Panc1 (cell line): ENCODE results near the gene GALNT15. TPM values are rescaled to one million over a fixed set of nuclear protein-coding genes. Genes with fewer than 3 reads are reported as not detected.

Source experiments
- ATAC-seq: fragments of 200-7000 bp; cut with Tn5 transposase; 2 replicates; pipeline ENCODE4 v1.9.1; 2020; ENCODE audit warnings: mild to moderate bottlenecking, moderate library complexity
- BruUV-seq: library from RNA; stranded (reverse); fragments of 400-500 nt; replicated peaks from 2 replicates; lab custom pipeline; 2021; lab: Mats Ljungman, UMichigan
- CTCF ChIA-PET: fragments of 300-600 bp; sonication (Branson Sonifier 250); formaldehyde crosslinking; loops from one replicate; lab custom pipeline; 2022; ENCODE audit warnings: antibody characterized with exemption; lab: Charles Lee
- POLR2A ChIA-PET: fragments of 300-600 bp; sonication (Branson Sonifier 250); formaldehyde crosslinking; loops from one replicate; lab custom pipeline; 2022; ENCODE audit warnings: antibody characterized with exemption; lab: Charles Lee
- DNase-seq: peaks from one replicate; pipeline ENCODE4 v3.0.0-alpha.2; 2010; ENCODE audit warnings: low read depth, low spot score
- H3K27ac ChIP-seq: 2 replicates; pipeline ENCODE4 v1.5.1; 2011; ENCODE audit warnings: mild to moderate bottlenecking, low read length, inconsistent platforms
- H3K27me3 ChIP-seq: fragments of 200-500 bp; sonication (Bioruptor generic); 2 replicates; pipeline ENCODE4 v1.6.0; 2014; ENCODE audit warnings: low read length, inconsistent platforms; ENCODE audit not compliant: control insufficient read depth, insufficient read depth
- H3K36me3 ChIP-seq: fragments of 200-500 bp; sonication (Bioruptor generic); 2 replicates; pipeline ENCODE4 v1.5.1; 2014; ENCODE audit warnings: inconsistent platforms, mild to moderate bottlenecking, low read length, moderate library complexity; ENCODE audit not compliant: control insufficient read depth, insufficient read depth
- H3K4me1 ChIP-seq: 2 replicates; pipeline ENCODE4 v1.5.1; 2011; ENCODE audit warnings: inconsistent platforms, mild to moderate bottlenecking, low read length, moderate library complexity; ENCODE audit not compliant: control insufficient read depth, insufficient read depth
- H3K4me3 ChIP-seq, 2 experiments: 2 replicates each; pipeline ENCODE4 v1.5.1; 2011 to 2012; ENCODE audit warnings: low read depth in 2 of 2, low read length in 2 of 2, mild to moderate bottlenecking in 2 of 2, inconsistent platforms in 1 of 2, moderate library complexity in 1 of 2
- H3K9me3 ChIP-seq: fragments of 200-500 bp; sonication (Bioruptor generic); 2 replicates; pipeline ENCODE4 v1.5.1; 2014; ENCODE audit warnings: low read depth, mild to moderate bottlenecking, inconsistent platforms, low read length, moderate library complexity; ENCODE audit not compliant: control insufficient read depth, insufficient read depth
- POLR2AphosphoS5 ChIP-seq: IDR thresholded peaks from 2 replicates; pipeline ENCODE4 v1.6.1; 2012; ENCODE audit warnings: mild to moderate bottlenecking, low read depth, low read length, moderate library complexity
- SIN3A ChIP-seq: IDR thresholded peaks from 2 replicates; pipeline ENCODE4 v1.6.1; 2012; ENCODE audit warnings: low read depth, mild to moderate bottlenecking, low read length, moderate library complexity, borderline replicate concordance; ENCODE audit not compliant: insufficient read depth
- TCF7L2 ChIP-seq: IDR thresholded peaks from 2 replicates; pipeline ENCODE4 v1.6.1; 2011; ENCODE audit warnings: mild to moderate bottlenecking, low read depth, low read length, inconsistent platforms
- in situ Hi-C: cut with HindIII; loops from 2 replicates; pipeline ENCODE4 v1.10.0; 2016; ENCODE audit warnings: low sequenced_read_pairs, low pct_unique_long_range_greater_than_20kb
- intact Hi-C: fragments of 100-400 bp; cut with micrococcal nuclease; formaldehyde crosslinking; loops from one replicate; pipeline ENCODE4 v1.10.0; 2022; ENCODE audit not compliant: unreplicated experiment
- total RNA-seq: library from RNA; stranded (reverse); gene quantifications from one replicate; pipeline ENCODE4 v1.2.1, GENCODE V29; 2021; ENCODE audit not compliant: unreplicated experiment
- TF ChIP-seq, protein P1 (sequence below): fragments of 450-650 bp; IDR thresholded peaks from 2 replicates; pipeline ENCODE4 v1.5.1; 2017; ENCODE audit warnings: mild to moderate bottlenecking
- TF ChIP-seq, protein P2 (sequence below), 2 experiments: IDR thresholded peaks; 2 replicates each; pipeline ENCODE4 v1.6.1; 2011 to 2012; ENCODE audit warnings: low read depth in 2 of 2, control low read depth in 1 of 2, low read length in 1 of 2, mild to moderate bottlenecking in 1 of 2, moderate library complexity in 1 of 2; ENCODE audit not compliant: insufficient read depth in 1 of 2

GALNT15 gene
- total RNA-seq, 1 experiment from 2014 or later = 0.10 TPM

DNA sequence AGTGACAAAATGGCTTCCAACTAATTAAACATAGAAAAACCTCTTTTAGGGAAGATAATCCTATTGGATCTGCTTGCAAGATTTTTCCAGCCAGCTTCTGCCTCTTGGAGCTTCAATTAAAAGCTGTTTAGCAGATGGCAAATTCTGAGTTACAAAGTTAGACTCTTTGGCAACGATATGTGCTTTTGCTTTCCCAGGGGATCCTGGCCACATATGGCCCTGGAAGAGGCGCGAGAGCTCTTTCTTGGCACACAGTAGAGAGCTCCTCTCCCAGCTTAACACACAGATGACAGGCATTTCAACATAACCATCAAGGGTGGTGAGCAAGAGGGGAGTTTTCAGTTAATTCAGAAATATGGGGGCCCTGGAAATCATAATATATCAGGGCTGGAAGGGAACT lies 41.6 kb upstream of the GALNT15 start:
- no peaks in the 10 kb centered on the region for H3K36me3 ChIP-seq
- in situ Hi-C loops = no loop called here
- no peak overlapping the region for H3K27ac ChIP-seq
- ChIA-PET POLR2A (no interaction called here), CTCF (interaction anchor here (0.6 kb wide), 1 partner anchor 336 kb away, joined by 9 read pairs; no protein-coding TSS in a partner anchor)
- no peaks in the 10 kb centered on the region for H3K27me3 ChIP-seq
- DNase-seq (no peak), ATAC-seq (no peak)
- TF ChIP-seq, protein P1, sequence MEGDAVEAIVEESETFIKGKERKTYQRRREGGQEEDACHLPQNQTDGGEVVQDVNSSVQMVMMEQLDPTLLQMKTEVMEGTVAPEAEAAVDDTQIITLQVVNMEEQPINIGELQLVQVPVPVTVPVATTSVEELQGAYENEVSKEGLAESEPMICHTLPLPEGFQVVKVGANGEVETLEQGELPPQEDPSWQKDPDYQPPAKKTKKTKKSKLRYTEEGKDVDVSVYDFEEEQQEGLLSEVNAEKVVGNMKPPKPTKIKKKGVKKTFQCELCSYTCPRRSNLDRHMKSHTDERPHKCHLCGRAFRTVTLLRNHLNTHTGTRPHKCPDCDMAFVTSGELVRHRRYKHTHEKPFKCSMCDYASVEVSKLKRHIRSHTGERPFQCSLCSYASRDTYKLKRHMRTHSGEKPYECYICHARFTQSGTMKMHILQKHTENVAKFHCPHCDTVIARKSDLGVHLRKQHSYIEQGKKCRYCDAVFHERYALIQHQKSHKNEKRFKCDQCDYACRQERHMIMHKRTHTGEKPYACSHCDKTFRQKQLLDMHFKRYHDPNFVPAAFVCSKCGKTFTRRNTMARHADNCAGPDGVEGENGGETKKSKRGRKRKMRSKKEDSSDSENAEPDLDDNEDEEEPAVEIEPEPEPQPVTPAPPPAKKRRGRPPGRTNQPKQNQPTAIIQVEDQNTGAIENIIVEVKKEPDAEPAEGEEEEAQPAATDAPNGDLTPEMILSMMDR = no peak
- TF ChIP-seq TCF7L2 (no peak), SIN3A (no peak), POLR2AphosphoS5 (no peak)
- TF ChIP-seq, protein P2, sequence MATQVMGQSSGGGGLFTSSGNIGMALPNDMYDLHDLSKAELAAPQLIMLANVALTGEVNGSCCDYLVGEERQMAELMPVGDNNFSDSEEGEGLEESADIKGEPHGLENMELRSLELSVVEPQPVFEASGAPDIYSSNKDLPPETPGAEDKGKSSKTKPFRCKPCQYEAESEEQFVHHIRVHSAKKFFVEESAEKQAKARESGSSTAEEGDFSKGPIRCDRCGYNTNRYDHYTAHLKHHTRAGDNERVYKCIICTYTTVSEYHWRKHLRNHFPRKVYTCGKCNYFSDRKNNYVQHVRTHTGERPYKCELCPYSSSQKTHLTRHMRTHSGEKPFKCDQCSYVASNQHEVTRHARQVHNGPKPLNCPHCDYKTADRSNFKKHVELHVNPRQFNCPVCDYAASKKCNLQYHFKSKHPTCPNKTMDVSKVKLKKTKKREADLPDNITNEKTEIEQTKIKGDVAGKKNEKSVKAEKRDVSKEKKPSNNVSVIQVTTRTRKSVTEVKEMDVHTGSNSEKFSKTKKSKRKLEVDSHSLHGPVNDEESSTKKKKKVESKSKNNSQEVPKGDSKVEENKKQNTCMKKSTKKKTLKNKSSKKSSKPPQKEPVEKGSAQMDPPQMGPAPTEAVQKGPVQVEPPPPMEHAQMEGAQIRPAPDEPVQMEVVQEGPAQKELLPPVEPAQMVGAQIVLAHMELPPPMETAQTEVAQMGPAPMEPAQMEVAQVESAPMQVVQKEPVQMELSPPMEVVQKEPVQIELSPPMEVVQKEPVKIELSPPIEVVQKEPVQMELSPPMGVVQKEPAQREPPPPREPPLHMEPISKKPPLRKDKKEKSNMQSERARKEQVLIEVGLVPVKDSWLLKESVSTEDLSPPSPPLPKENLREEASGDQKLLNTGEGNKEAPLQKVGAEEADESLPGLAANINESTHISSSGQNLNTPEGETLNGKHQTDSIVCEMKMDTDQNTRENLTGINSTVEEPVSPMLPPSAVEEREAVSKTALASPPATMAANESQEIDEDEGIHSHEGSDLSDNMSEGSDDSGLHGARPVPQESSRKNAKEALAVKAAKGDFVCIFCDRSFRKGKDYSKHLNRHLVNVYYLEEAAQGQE (IDR thresholded peaks at IDR 0.05; ENCODE audit: insufficient read depth in 1 of 2, low read depth in 2 of 2, low read length in 1 of 2) = no peak
- no TSS peak for BruUV-seq
- H3K4me1 ChIP-seq = no peaks in the 10 kb centered on the region
- no peak overlapping the region for H3K4me3 ChIP-seq
- no peaks in the 10 kb centered on the region for H3K9me3 ChIP-seq
- intact Hi-C loops = no loop called here

DNA sequence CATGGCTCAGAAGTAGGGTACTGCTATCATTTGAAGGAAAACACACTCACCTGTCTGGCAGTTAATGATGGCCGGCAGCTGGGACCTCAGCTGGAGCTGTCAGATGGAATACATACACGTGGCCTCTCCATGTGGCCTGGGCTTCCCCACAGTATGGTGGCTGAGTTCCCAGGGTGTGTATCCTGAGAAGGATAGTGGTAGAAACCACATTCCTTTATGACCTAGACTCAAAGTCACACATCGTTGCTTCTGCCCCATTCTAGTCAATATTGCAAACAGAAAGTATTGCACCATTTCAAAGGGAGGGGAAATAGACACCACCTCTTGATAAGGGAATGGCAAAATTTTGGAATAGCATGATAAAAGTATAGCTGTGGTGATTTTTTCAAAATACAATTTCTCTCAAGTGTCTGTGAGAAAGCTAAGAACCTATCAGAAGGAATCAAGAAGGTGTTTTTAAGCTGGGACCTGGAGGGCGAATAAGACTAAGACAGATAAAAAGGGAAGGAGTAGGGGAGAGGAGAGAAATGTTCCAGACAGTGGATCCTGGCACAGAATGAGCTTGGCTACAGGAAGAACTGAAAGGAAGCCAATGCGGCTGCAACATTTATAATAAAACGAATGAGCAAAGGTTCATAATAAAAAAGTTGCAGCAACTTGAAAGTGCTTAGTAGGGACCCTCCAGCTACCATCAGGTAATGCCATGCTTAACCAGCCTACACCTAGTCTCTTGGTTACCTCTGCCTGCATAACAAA lies 40.1 kb upstream of the GALNT15 start:
- CTCF ChIA-PET = no interaction called here
- in situ Hi-C loops = no loop called here
- no peaks in the 10 kb centered on the region for H3K36me3 ChIP-seq

More for the DNA sequence above, 40.1 kb upstream of the GALNT15 start:
- TF ChIP-seq, protein P1 = no peak
- TF ChIP-seq SIN3A (no peak), TCF7L2 (no peak), POLR2AphosphoS5 (no peak)
- TF ChIP-seq, protein P2 (IDR thresholded peaks at IDR 0.05; ENCODE audit: insufficient read depth in 1 of 2, low read depth in 2 of 2, low read length in 1 of 2) = no peak
- no peaks in the 10 kb centered on the region for H3K9me3 ChIP-seq
- BruUV-seq = no TSS peak
- no peak overlapping the region for H3K4me3 ChIP-seq
- ATAC-seq = no peak
- intact Hi-C loops = no loop called here
- H3K4me1 ChIP-seq = no peaks in the 10 kb centered on the region
- H3K27me3 ChIP-seq = no peaks in the 10 kb centered on the region
- no peak overlapping the region; the same call in 1 of the 2 replicates for H3K27ac ChIP-seq
- POLR2A ChIA-PET = no interaction called here
- no peak for DNase-seq
